Measurements from ENCODE around the gene CAPG. TPM values are rescaled to one million over a fixed set of nuclear protein-coding genes. Genes with fewer than 3 reads are reported as not detected.

The CAPG gene
- total and polyA plus RNA-seq, 12 donors: 0.83 to 30.4 (median 6.3) TPM

DNA sequence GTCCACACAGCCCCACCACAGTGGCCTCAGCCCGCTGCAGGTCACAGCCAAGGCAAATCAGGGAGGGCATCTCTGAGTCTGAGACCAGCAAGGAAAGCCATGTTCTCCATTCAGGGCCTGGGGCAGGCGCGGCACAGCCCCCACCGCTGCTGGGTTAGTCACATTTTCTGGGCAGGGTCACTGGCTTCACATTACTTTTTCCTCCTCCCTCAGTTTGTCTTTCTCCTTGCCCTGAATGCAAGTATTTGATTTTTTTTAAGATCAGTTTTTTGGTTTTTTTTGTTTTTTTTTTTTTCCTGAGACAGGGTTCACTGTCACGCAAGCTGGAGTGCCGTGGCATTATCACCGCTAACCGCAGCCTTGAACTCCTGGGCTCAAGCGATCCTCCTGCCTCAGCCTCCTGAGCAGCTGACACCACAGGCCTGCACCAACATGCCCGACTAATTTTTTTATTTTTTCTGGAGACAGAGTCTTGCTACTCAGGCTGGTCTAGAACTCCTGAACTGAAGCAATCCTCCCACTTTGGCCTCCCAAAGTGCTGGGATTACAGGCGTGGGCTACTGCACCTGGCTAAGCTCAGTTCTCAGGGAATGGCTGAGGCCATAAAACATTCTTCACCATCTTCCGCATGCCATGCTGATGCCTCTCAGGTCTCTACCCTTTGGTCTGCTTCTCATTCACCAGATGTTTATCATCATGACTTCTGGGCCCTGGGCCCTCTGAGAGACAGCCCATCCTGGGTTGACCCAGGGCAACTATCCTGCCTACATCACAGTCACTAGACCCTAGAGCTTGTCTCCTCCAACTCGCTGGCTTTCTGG, 628 bp upstream of the CAPG start:
- DNase-seq: no peak
- peaks cover 0 to 23% (median 9%) of the 10 kb centered on the region in 7 donors for H3K27me3 ChIP-seq
- no peak for ATAC-seq
- H3K9me3 ChIP-seq: no peaks in the 10 kb centered on the region
- intact Hi-C loops (cut with DNase I): no loop called here
- no peak for TF ChIP-seq CTCF (IDR thresholded peaks at IDR 0.05)
- H3K36me3 ChIP-seq: no peaks in the 10 kb centered on the region
- H3K4me3 ChIP-seq: peak overlapping the region in 1 of 10 donors; percentile 48
- WGBS, 2 donors: 91 to 97% methylated on average over 13 of the region's 13 CpGs
- H3K4me1 ChIP-seq: peaks cover 0 to 70% (median 15%) of the 10 kb centered on the region in 9 donors
- H3K27ac ChIP-seq: peak overlapping the region in 1 of 10 donors; percentile 82

GRCh38 chr2:85405201-85406059, 4.7 kb downstream of the CAPG start:
- peaks cover 0 to 4% (median 0%) of the 10 kb centered on the region in 7 donors for H3K27me3 ChIP-seq
- ATAC-seq: peak in 6 of 8 donors; percentile 51 to 67 (median 62)
- 73 to 74% methylated on average over 15 of the region's 15 CpGs for WGBS, 2 donors
- peaks cover 0 to 12% (median 0%) of the 10 kb centered on the region in 9 donors for H3K36me3 ChIP-seq
- H3K4me1 ChIP-seq: peaks cover 0 to 63% (median 7%) of the 10 kb centered on the region in 9 donors
- intact Hi-C loops (cut with DNase I): no loop called here
- peak overlapping the region in 1 of 10 donors; percentile 27 for H3K4me3 ChIP-seq
- peaks cover 0 to 18% (median 0%) of the 10 kb centered on the region in 11 donors for H3K9me3 ChIP-seq
- H3K27ac ChIP-seq: peak overlapping the region in 3 of 10 donors; percentile 15 to 83 (median 22)
- no peak for TF ChIP-seq CTCF (IDR thresholded peaks at IDR 0.05)
- DNase-seq: peak in 1 of 2 donors; percentile 29

DNA sequence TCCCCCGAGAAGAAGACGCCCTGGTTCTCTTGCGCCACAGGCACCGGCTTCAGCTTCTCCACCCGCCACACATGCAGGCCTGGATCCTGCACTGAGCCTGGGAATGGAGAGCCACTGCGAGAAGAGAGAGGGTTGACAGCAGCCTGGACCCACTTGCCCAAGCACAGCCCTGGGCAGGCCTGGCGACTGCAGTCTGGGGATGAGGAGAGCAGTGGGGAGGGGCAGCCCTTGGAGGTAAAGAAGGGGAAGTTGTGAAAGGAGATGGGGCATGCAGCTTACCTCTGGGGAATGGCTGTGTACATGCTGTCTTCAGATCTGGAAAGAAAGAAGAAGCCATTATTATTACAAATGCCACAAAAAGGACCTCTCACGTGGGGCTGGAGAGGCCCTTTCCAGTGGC, 8.3 kb downstream of the CAPG start:
- intact Hi-C loops (cut with DNase I): no loop called here
- whole genome bisulfite sequencing, 2 donors: 91 to 96% methylated on average over 8 of the region's 8 CpGs

More for the DNA sequence above, 8.3 kb downstream of the CAPG start:
- H3K27me3 ChIP-seq: no peaks in the 10 kb centered on the region
- no peak for TF ChIP-seq CTCF (IDR thresholded peaks at IDR 0.05)
- peaks cover 0 to 30% (median 0%) of the 10 kb centered on the region in 9 donors for H3K4me1 ChIP-seq
- H3K27ac ChIP-seq: no peak overlapping the region
- H3K9me3 ChIP-seq: peaks cover 0 to 18% (median 0%) of the 10 kb centered on the region in 11 donors
- H3K4me3 ChIP-seq: no peak overlapping the region
- peaks cover 0 to 44% (median 0%) of the 10 kb centered on the region in 9 donors for H3K36me3 ChIP-seq
- ATAC-seq (no peak), DNase-seq (no peak)
